Heart left ventricle (tissue), 13 donors: Measurements from ENCODE around the gene TMEM92.

Experiments
- POLR2A ChIP-seq, 2 donors: fragments of 450-650 bp; IDR thresholded peaks; one replicate each; pipeline ENCODE4 v1.6.1; 2017; ENCODE audit warnings: antibody characterized with exemption in 2 of 2, mild to moderate bottlenecking in 2 of 2, moderate library complexity in 2 of 2
- TF ChIP-seq, protein P1 (sequence below), 12 donors: fragments of 200-600 bp; sonication (generic) in 4 of 12; IDR thresholded peaks; one replicate each; pipeline versions ENCODE4 v1.5.0 to v1.8.0; 2018 to 2022; ENCODE audit warnings: antibody characterized with exemption in 12 of 12, mild to moderate bottlenecking in 5 of 12
- donor health status: ischemic (EF 13 %, LVEDD 7.1; RV severe dilation, severe dysfunction).
- donor health status: DM: no; HTN: yes; CAD: no.
- donor health status: DM: no; HTN: no; CAD: no.
- donor health status: ischemic (EF 25% LVEDD 6.9; RV normal size, moderate dysfunction).
- donor health status: ischemic (EF 25% LVEDD 5.7; RV mildly dilated, moderate dysfunction).
- donor health status: ischemic (EF 35%, LVEDD 5.7; RV mildly dilated, moderate dysfunction).
- donor health status: nonischemic (EF 11% LVEDD 7.7; RV severe dilation, severe dysfunction).
- donor health status: DM: yes; HTN: yes; CAD: no.
- donor health status: PGD.
- donor health status: ischemic (EF 29% LVEDD 5.4; RV normal size, mild dysfunction).
- donor health status: nonischemic (EF 23%, LVEDD 6.1; RV moderate dilation, normal function).

DNA sequence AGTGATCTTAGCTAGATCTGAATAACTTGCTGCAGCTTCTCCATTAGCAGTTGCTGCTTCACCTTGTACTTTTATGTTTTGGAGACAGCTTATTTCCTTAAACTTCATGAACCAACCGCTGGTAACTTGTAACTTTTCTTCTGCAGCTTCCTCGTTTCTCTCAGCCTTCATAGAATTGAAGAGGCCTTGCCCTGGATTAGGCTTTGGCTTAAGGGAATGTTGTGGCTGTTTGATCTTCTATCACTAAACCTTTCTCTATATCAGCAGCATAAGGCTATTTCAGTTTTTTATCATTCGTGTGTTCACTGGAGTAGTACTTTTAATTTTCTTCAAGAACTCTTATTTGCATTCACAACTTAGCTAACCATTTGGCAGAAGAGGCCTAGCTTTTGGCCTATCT lies 21.5 kb upstream of the TMEM92 start:
- no peak for TF ChIP-seq POLR2A (IDR thresholded peaks at IDR 0.05)
- TF ChIP-seq, protein P1, sequence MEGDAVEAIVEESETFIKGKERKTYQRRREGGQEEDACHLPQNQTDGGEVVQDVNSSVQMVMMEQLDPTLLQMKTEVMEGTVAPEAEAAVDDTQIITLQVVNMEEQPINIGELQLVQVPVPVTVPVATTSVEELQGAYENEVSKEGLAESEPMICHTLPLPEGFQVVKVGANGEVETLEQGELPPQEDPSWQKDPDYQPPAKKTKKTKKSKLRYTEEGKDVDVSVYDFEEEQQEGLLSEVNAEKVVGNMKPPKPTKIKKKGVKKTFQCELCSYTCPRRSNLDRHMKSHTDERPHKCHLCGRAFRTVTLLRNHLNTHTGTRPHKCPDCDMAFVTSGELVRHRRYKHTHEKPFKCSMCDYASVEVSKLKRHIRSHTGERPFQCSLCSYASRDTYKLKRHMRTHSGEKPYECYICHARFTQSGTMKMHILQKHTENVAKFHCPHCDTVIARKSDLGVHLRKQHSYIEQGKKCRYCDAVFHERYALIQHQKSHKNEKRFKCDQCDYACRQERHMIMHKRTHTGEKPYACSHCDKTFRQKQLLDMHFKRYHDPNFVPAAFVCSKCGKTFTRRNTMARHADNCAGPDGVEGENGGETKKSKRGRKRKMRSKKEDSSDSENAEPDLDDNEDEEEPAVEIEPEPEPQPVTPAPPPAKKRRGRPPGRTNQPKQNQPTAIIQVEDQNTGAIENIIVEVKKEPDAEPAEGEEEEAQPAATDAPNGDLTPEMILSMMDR (IDR thresholded peaks at IDR 0.05): no peak
